ENCODE measurements around the gene ZNF341. TPM values are rescaled to one million over a fixed set of nuclear protein-coding genes. Genes with fewer than 3 reads are reported as not detected.

The ZNF341 gene
- total and polyA plus RNA-seq, 9 of the 15 experiments (the other 6 are each of a cell fraction or from before 2014, with no cell fraction given) = 0.08 to 2.6 (median 1.0) TPM

DNA sequence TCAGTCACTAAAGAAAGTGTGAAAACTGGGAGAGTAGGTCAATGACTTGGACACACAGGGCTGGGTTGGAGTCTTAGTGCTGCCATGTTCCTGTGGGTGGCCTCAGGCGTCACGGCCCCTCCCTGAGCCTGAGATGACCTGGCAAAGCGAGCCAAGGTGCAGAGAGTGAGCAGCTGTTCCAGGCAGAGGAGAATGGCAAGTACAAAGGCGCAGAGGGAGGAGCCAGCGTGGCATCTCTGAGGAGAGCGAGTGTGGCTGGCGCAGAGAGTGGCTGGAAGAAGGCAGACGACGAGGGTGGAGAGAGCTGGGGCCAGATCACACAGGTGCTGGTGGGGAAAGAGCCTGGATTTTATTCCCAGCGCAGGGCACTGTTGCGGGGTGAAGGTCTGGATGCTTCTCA is 58.8 kb downstream of the ZNF341 start:
- Histone ChIP-seq H3K36me3 (ENCODE audit: control insufficient read depth, insufficient read depth, low read length) (no peaks in the 10 kb centered on the region), H3K27ac (ENCODE audit: extremely low read depth, low read depth, low read length) (no peak overlapping the region), H3K79me2 (ENCODE audit: control insufficient read depth, insufficient read depth, low read length) (no peaks in the 10 kb centered on the region), H3K9ac (ENCODE audit: insufficient read depth in 1 of 2, low read depth in 2 of 2, low read length in 2 of 2) (peak overlapping the region in 1 of 2 experiments; percentile 40; a peak in 1 of 4 replicates), H4K20me1 (replicated peaks; ENCODE audit: control insufficient read depth, insufficient read depth, low read length) (no peaks in the 10 kb centered on the region), H2AFZ (ENCODE audit: low read depth, low read length) (no peak overlapping the region), H3K9me1 (ENCODE audit: control insufficient read depth, insufficient read depth, low read length) (no peaks in the 10 kb centered on the region), H3K4me2 (ENCODE audit: insufficient read depth, low read length) (no peak overlapping the region), H3K4me3 (no peak overlapping the region), H3K4me1 (replicated peaks in 1 of 2; ENCODE audit: control insufficient read depth in 2 of 2, insufficient read depth in 2 of 2, low read length in 2 of 2) (peaks cover 8 to 19% of the 10 kb centered on the region in 2 experiments; a peak in 4 of 5 replicates), H3K27me3 (ENCODE audit: control insufficient read depth in 2 of 2, insufficient read depth in 2 of 2, low read length in 2 of 2) (no peaks in the 10 kb centered on the region), H3K9me3 (replicated peaks; ENCODE audit: control insufficient read depth, insufficient read depth, low read depth, low read length) (no peaks in the 10 kb centered on the region)
- DNase-seq (ENCODE audit: extremely low read depth in 1 of 4, low spot score in 3 of 4) (no peak), FAIRE-seq (no peak), ATAC-seq (no peak)
- ChIA-PET CTCF (ENCODE audit: low intra/inter-chr PET ratio) (no interaction called here), POLR2A (no interaction called here)
- in situ Hi-C loops (cut with MboI) (no loop called here), intact Hi-C loops (cut with micrococcal nuclease) (loop anchor here (5.0 to 10.0 kb wide), 3 partner anchors 72 to 274 kb away; no protein-coding TSS in a partner anchor)
- TF ChIP-seq, protein P1, sequence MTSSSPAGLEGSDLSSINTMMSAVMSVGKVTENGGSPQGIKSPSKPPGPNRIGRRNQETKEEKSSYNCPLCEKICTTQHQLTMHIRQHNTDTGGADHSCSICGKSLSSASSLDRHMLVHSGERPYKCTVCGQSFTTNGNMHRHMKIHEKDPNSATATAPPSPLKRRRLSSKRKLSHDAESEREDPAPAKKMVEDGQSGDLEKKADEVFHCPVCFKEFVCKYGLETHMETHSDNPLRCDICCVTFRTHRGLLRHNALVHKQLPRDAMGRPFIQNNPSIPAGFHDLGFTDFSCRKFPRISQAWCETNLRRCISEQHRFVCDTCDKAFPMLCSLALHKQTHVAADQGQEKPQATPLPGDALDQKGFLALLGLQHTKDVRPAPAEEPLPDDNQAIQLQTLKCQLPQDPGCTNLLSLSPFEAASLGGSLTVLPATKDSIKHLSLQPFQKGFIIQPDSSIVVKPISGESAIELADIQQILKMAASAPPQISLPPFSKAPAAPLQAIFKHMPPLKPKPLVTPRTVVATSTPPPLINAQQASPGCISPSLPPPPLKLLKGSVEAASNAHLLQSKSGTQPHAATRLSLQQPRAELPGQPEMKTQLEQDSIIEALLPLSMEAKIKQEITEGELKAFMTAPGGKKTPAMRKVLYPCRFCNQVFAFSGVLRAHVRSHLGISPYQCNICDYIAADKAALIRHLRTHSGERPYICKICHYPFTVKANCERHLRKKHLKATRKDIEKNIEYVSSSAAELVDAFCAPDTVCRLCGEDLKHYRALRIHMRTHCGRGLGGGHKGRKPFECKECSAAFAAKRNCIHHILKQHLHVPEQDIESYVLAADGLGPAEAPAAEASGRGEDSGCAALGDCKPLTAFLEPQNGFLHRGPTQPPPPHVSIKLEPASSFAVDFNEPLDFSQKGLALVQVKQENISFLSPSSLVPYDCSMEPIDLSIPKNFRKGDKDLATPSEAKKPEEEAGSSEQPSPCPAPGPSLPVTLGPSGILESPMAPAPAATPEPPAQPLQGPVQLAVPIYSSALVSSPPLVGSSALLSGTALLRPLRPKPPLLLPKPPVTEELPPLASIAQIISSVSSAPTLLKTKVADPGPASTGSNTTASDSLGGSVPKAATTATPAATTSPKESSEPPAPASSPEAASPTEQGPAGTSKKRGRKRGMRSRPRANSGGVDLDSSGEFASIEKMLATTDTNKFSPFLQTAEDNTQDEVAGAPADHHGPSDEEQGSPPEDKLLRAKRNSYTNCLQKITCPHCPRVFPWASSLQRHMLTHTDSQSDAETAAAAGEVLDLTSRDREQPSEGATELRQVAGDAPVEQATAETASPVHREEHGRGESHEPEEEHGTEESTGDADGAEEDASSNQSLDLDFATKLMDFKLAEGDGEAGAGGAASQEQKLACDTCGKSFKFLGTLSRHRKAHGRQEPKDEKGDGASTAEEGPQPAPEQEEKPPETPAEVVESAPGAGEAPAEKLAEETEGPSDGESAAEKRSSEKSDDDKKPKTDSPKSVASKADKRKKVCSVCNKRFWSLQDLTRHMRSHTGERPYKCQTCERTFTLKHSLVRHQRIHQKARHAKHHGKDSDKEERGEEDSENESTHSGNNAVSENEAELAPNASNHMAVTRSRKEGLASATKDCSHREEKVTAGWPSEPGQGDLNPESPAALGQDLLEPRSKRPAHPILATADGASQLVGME (CRISPR knock-in tag; IDR thresholded peaks at IDR 0.05) = no peak
- TF ChIP-seq RBM14 (IDR thresholded peaks at IDR 0.05; ENCODE audit: borderline replicate concordance, insufficient read depth, low read depth, low read length) (no peak), LARP7 (IDR thresholded peaks at IDR 0.05) (no peak)
- no TSS peak for BruUV-seq (replicated peaks)
- WGBS (ENCODE audit: insufficient coverage, low coverage, missing lambda C conversion rate) = 62% methylated on average over 11 of the region's 11 CpGs

All from K562 (cell line).